Activated B cell treated with CpG ODN at 0.5 μM for 24 hours (primary cell): ENCODE measurements around the gene GORASP1. TPM values are rescaled to one million over a fixed set of nuclear protein-coding genes. Genes with fewer than 3 reads are reported as not detected.
A peak's percentile ranks its signal among the peaks of the same experiment; 100 is the strongest.
"Not testable (repeated sequence)": the region's sequence is repeated elsewhere in the genome, so short reads cannot be mapped to it uniquely, and the experiment has no call there.

Experiments used
- ATAC-seq: fragments of 200-7000 bp; cut with Tn5 transposase; one replicate; pipeline ENCODE4 v1.10.0; 2021; ENCODE audit warnings: low read depth, mild to moderate bottlenecking, moderate library complexity
- CTCF ChIA-PET: fragments of 350-600 bp; sonication (Branson Sonifier 250); formaldehyde crosslinking; loops from one replicate; lab custom pipeline; 2021; ENCODE audit warnings: antibody characterized with exemption; lab: Charles Lee
- POLR2A ChIA-PET: fragments of 350-600 bp; sonication (Branson Sonifier 250); formaldehyde crosslinking; loops from one replicate; lab custom pipeline; 2021; ENCODE audit warnings: antibody characterized with exemption; lab: Charles Lee
- DNase-seq: peaks from one replicate; pipeline ENCODE4 v3.0.0; 2022
- H3K27ac Mint-ChIP-seq: one replicate; pipeline ENCODE4 v1.8.0; 2020; ENCODE audit warnings: mixed read lengths
- H3K27me3 Mint-ChIP-seq: one replicate; pipeline ENCODE4 v1.8.0; 2021; ENCODE audit warnings: mixed read lengths
- H3K36me3 Mint-ChIP-seq: one replicate; pipeline ENCODE4 v1.8.0; 2021; ENCODE audit warnings: low read depth, mixed read lengths
- H3K4me1 Mint-ChIP-seq: one replicate; pipeline ENCODE4 v1.8.0; 2021; ENCODE audit warnings: mixed read lengths
- H3K4me3 Mint-ChIP-seq: one replicate; pipeline ENCODE4 v1.8.0; 2020; ENCODE audit warnings: mild to moderate bottlenecking, mixed read lengths
- H3K9me3 Mint-ChIP-seq: one replicate; pipeline ENCODE4 v1.8.0; 2020; ENCODE audit warnings: mixed read lengths
- intact Hi-C: fragments of 100-400 bp; cut with micrococcal nuclease; formaldehyde crosslinking; loops from one replicate; pipeline ENCODE4 v1.15.1; 2024
- total RNA-seq: library from RNA; stranded (reverse); gene quantifications from 2 replicates; pipeline ENCODE4 v1.2.3, GENCODE V29; 2022
- TF ChIP-seq, protein P1 (sequence below): fragments of 200-600 bp; IDR thresholded peaks from one replicate; pipeline ENCODE4 v1.8.0; 2022; ENCODE audit warnings: antibody characterized with exemption, mild to moderate bottlenecking

GORASP1 gene
- total RNA-seq, 1 donor from 2014 or later, result 47.8 TPM

DNA sequence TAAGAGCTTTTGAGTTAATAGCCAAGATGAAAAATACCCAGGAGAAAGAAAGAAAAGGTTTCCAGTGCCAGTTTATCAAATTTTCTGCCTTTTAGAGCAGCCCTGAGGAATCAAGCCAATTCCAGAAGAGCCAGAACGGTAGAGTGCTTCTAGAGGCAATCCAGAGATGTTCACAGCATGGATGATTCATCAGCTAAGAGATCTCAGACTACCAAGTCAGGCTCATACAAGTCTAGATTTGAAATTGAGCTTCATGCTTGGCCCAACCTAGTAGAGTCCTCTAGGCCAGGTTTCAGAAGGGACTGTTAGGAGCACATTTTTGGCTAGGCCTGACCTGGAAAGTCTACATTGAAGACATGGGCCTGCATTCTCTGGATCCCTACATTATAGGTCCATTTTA, 40.1 kb downstream of the GORASP1 start:
- H3K9me3 Mint-ChIP-seq, result no peaks in the 10 kb centered on the region
- TF ChIP-seq, protein P1, sequence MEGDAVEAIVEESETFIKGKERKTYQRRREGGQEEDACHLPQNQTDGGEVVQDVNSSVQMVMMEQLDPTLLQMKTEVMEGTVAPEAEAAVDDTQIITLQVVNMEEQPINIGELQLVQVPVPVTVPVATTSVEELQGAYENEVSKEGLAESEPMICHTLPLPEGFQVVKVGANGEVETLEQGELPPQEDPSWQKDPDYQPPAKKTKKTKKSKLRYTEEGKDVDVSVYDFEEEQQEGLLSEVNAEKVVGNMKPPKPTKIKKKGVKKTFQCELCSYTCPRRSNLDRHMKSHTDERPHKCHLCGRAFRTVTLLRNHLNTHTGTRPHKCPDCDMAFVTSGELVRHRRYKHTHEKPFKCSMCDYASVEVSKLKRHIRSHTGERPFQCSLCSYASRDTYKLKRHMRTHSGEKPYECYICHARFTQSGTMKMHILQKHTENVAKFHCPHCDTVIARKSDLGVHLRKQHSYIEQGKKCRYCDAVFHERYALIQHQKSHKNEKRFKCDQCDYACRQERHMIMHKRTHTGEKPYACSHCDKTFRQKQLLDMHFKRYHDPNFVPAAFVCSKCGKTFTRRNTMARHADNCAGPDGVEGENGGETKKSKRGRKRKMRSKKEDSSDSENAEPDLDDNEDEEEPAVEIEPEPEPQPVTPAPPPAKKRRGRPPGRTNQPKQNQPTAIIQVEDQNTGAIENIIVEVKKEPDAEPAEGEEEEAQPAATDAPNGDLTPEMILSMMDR, result no peak
- H3K4me3 Mint-ChIP-seq, result no peak overlapping the region
- H3K27me3 Mint-ChIP-seq, result no peaks in the 10 kb centered on the region
- peaks cover 10% of the 10 kb centered on the region for H3K4me1 Mint-ChIP-seq
- POLR2A ChIA-PET, result no interaction called here
- DNase-seq (no peak), ATAC-seq (no peak)
- peaks cover 63% of the 10 kb centered on the region for H3K36me3 Mint-ChIP-seq
- intact Hi-C loops, result no loop called here
- CTCF ChIA-PET, result interaction anchor here (1.7 kb wide), 1 partner anchor 220 kb away, joined by 3 read pairs; no protein-coding TSS in a partner anchor
- no peak overlapping the region for H3K27ac Mint-ChIP-seq

DNA sequence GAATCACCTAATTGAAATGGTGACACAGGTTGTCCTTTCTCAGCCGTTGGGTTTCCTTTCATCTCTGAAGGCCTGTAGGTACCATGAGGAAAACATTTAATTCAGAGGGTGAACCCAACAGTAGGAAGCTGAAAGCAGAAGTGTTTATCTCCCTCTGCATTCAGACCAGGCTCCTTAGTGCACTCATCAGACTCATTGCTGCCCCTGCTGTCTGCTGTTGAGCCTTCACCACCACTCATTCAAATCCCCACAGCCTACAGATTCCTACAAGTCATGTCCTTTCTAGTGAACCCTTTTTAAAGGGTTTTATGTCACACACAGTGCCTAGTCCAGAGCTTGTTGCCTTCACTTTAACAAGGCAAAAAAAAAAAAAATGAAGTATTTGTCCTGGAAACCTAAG, 42.2 kb downstream of the GORASP1 start:
- intact Hi-C loops, result loop anchor here (1.0 kb wide), 2 partner anchors 13 to 35 kb away; partner anchors contain the start of gene WDR48
- Mint-ChIP-seq H3K4me1 (peaks cover 17% of the 10 kb centered on the region), H3K27ac (peak overlapping the region; percentile 69), H3K27me3 (no peaks in the 10 kb centered on the region), H3K9me3 (no peaks in the 10 kb centered on the region), H3K36me3 (peaks cover 49% of the 10 kb centered on the region), H3K4me3 (no peak overlapping the region)
- TF ChIP-seq, protein P1, result no peak
- DNase-seq (no peak), ATAC-seq (peak; percentile 99)
- ChIA-PET POLR2A (interaction anchor here (1.0 kb wide), 1 partner anchor 58 kb away, joined by 3 read pairs; no protein-coding TSS in a partner anchor), CTCF (interaction anchor here (0.6 to 1.5 kb wide), 7 partner anchors 8 to 543 kb away, joined by 3 to 6 read pairs (median 4); no protein-coding TSS in a partner anchor)

DNA sequence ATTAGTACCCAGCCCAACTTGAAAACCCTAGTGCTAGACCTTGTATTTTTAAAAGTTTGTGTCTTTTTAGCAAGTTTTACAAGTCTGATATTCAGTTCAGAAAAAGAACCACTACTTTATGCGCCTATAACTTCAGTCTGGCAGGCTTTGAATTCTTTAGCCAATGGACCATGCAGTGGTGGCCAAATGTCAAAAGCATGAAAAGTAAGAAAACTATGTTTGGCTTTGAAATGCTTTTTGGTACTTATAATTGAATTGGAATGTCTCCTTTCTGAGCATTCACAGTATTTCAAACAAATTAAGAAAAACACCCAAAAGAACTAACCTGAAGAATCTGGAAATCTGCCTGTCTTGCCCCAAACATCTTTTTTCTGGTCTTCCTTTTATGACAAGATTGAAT, 42.8 kb downstream of the GORASP1 start:
- ChIA-PET POLR2A (interaction anchor here (1.0 kb wide), 1 partner anchor 59 kb away, joined by 3 read pairs; no protein-coding TSS in a partner anchor), CTCF (interaction anchor here (0.9 to 1.5 kb wide), 6 partner anchors 8 to 543 kb away, joined by 3 to 6 read pairs (median 4); no protein-coding TSS in a partner anchor)
- Mint-ChIP-seq H3K4me3 (no peak overlapping the region), H3K9me3 (no peaks in the 10 kb centered on the region), H3K27ac (peak overlapping the region; percentile 69), H3K4me1 (peaks cover 19% of the 10 kb centered on the region), H3K36me3 (peaks cover 48% of the 10 kb centered on the region), H3K27me3 (no peaks in the 10 kb centered on the region)
- no peak for DNase-seq
- intact Hi-C loops, result loop anchor here (1.0 kb wide), 2 partner anchors 12 to 34 kb away; partner anchors contain the start of gene WDR48
- TF ChIP-seq, protein P1, result no peak
- ATAC-seq, result no peak

DNA sequence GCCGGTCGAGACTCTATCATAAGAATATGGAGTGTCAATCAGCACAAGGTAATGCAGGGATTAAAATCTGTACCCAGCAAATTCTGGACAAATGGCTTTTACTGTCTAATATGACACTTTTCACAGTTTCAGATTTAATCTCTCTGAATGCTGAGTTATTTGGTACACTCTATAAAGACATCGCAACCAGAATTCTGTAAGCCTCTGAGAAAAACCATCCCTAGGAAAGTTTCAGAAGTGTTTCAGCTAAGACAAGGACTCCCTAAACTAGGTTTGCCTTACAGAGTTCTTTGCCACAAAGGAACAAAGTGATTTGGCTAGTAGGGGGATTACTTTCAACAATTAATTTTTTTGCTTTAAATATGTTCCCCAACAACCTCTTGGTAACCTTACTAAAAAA, 44.3 kb downstream of the GORASP1 start:
- Mint-ChIP-seq H3K4me3 (no peak overlapping the region), H3K36me3 (peaks cover 47% of the 10 kb centered on the region), H3K4me1 (peaks cover 23% of the 10 kb centered on the region), H3K27ac (no peak overlapping the region), H3K9me3 (no peaks in the 10 kb centered on the region), H3K27me3 (no peaks in the 10 kb centered on the region)
- CTCF ChIA-PET, result no interaction called here
- intact Hi-C loops, result no loop called here
- TF ChIP-seq, protein P1, result no peak
- POLR2A ChIA-PET, result no interaction called here
- no peak for ATAC-seq
- DNase-seq, result no peak

DNA sequence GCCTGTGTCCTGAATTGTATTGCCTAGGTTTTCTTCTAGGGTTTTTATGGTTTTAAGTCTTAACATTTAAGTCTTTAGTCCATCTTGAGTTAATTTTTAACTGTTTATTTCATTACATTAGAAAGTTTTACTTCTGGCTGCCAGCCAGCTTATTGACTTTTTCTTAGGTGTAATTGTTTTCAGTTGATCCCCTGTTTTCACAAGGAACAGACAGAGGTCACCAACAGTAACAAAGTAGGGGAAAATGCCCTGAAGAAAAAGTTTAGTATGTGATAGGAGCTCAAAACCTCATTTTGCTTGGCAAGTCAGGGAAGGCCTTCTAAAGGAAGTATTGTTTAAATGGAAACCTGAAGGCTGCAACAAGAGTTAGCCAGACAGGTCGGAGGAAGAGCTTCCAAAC, 45.2 kb downstream of the GORASP1 start:
- Mint-ChIP-seq H3K4me1 (peaks cover 23% of the 10 kb centered on the region), H3K27me3 (no peaks in the 10 kb centered on the region), H3K4me3 (no peak overlapping the region), H3K9me3 (no peaks in the 10 kb centered on the region), H3K27ac (no peak overlapping the region), H3K36me3 (peaks cover 40% of the 10 kb centered on the region)
- ATAC-seq (no peak), DNase-seq (no peak)
- CTCF ChIA-PET, result no interaction called here
- POLR2A ChIA-PET, result no interaction called here
- intact Hi-C loops, result no loop called here
- TF ChIP-seq, protein P1, result no peak

DNA sequence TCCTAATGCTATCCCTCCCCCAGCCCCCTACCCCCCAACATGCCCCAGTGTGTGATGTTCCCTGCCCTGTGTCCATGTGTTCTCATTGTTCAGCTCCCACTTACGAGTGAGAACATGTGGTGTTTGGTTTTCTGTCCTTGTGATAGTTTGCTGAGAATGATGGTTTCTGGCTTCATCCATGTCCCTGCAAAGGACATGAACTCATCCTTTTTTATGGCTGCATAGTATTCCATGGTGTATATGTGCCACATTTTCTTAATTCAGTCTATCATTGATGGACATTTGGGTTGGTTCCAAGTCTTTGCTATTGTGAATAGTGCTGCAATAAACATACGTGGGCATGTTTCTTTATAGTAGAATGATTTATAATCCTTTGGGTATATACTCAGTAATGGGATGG, 46.2 kb downstream of the GORASP1 start:
- DNase-seq, H3K27ac Mint-ChIP-seq, H3K4me3 Mint-ChIP-seq, H3K9me3 Mint-ChIP-seq, intact Hi-C loops, POLR2A ChIA-PET, H3K27me3 Mint-ChIP-seq, CTCF ChIA-PET, ATAC-seq: not testable (repeated sequence)
- Mint-ChIP-seq H3K4me1 (peaks cover 31% of the 10 kb centered on the region), H3K36me3 (peaks cover 31% of the 10 kb centered on the region)
